Nephron progenitor cell (in vitro differentiated cells): ENCODE measurements around the gene MRPS11.

Source experiments
- DNase-seq: peaks from one replicate; pipeline ENCODE4 v3.0.0; 2021
- H3K27ac Mint-ChIP-seq: 2 replicates; pipeline ENCODE4 v1.8.0; 2021; ENCODE audit warnings: mild to moderate bottlenecking, moderate library complexity, mixed read lengths
- H3K27me3 Mint-ChIP-seq: 2 replicates; pipeline ENCODE4 v1.8.0; 2021; ENCODE audit warnings: mild to moderate bottlenecking, low read depth, mixed read lengths; ENCODE audit not compliant: poor library complexity
- H3K36me3 Mint-ChIP-seq: 2 replicates; pipeline ENCODE4 v1.8.0; 2021; ENCODE audit warnings: low read depth, mixed read lengths
- H3K4me1 Mint-ChIP-seq: 2 replicates; pipeline ENCODE4 v1.8.0; 2021; ENCODE audit warnings: mixed read lengths
- H3K4me3 Mint-ChIP-seq: 2 replicates; pipeline ENCODE4 v1.8.0; 2021; ENCODE audit warnings: mild to moderate bottlenecking, moderate library complexity, mixed read lengths
- H3K9me3 Mint-ChIP-seq: 2 replicates; pipeline ENCODE4 v1.8.0; 2021; ENCODE audit warnings: mild to moderate bottlenecking, moderate library complexity, mixed read lengths
- CTCF ChIP-seq: fragments of 200-600 bp; sonication (generic); IDR thresholded peaks from 2 replicates; pipeline ENCODE4 v1.5.0; 2021; ENCODE audit warnings: antibody characterized with exemption

Gene MRPS11

GRCh38 chr15:88467073-88467934 lies at the start of gene MRPS11, which contains the start of gene MRPL46:
TSS of gene MRPS11 (plus strand) at chr15:88467708. CDS start at chr15:88467718, 10 bp downstream.
TSS of gene MRPL46 (minus strand) at chr15:88467388. CDS start at chr15:88467377, 11 bp downstream.
- Mint-ChIP-seq H3K27me3 (no peaks in the 10 kb centered on the region), H3K36me3 (peaks cover 25% of the 10 kb centered on the region), H3K4me3 (peak within 1 kb of the TSS; percentile 95), H3K27ac (peak within 1 kb of the TSS; percentile 100), H3K9me3 (no peaks in the 10 kb centered on the region), H3K4me1 (peaks cover 26% of the 10 kb centered on the region)
- peak; percentile 94 for DNase-seq
- no peak for TF ChIP-seq CTCF

GRCh38 chr15:88419830-88420229 lies 47.7 kb upstream of the MRPS11 start:
- no peak for DNase-seq
- Mint-ChIP-seq H3K4me1 (no peaks in the 10 kb centered on the region), H3K9me3 (no peaks in the 10 kb centered on the region), H3K4me3 (no peak overlapping the region), H3K27me3 (peaks cover 33% of the 10 kb centered on the region), H3K36me3 (no peaks in the 10 kb centered on the region), H3K27ac (no peak overlapping the region)
- no peak for TF ChIP-seq CTCF

GRCh38 chr15:88423331-88423730 lies 44.2 kb upstream of the MRPS11 start:
- TF ChIP-seq CTCF: no peak
- H3K36me3 Mint-ChIP-seq: no peaks in the 10 kb centered on the region
- no peak overlapping the region for H3K27ac Mint-ChIP-seq
- H3K27me3 Mint-ChIP-seq: peaks cover 40% of the 10 kb centered on the region
- H3K9me3 Mint-ChIP-seq: no peaks in the 10 kb centered on the region
- DNase-seq: no peak
- no peak overlapping the region for H3K4me3 Mint-ChIP-seq
- H3K4me1 Mint-ChIP-seq: no peaks in the 10 kb centered on the region

- Mint-ChIP-seq H3K27me3 (peaks cover 41% of the 10 kb centered on the region), H3K27ac (no peak overlapping the region), H3K4me1 (no peaks in the 10 kb centered on the region), H3K4me3 (no peak overlapping the region), H3K9me3 (no peaks in the 10 kb centered on the region), H3K36me3 (no peaks in the 10 kb centered on the region)
- no peak for TF ChIP-seq CTCF
- DNase-seq: no peak
These were observed 41.2 kb upstream of the MRPS11 start for GRCh38 chr15:88426304-88426703.

- Mint-ChIP-seq H3K27me3 (peaks cover 49% of the 10 kb centered on the region), H3K4me3 (no peak overlapping the region), H3K27ac (no peak overlapping the region), H3K4me1 (no peaks in the 10 kb centered on the region), H3K36me3 (no peaks in the 10 kb centered on the region), H3K9me3 (no peaks in the 10 kb centered on the region)
- no peak for DNase-seq
- no peak for TF ChIP-seq CTCF
These were observed 39.5 kb upstream of the MRPS11 start for GRCh38 chr15:88428053-88428452.
